ENCODE results near the gene SLC8B1.

SLC8B1 gene

DNA sequence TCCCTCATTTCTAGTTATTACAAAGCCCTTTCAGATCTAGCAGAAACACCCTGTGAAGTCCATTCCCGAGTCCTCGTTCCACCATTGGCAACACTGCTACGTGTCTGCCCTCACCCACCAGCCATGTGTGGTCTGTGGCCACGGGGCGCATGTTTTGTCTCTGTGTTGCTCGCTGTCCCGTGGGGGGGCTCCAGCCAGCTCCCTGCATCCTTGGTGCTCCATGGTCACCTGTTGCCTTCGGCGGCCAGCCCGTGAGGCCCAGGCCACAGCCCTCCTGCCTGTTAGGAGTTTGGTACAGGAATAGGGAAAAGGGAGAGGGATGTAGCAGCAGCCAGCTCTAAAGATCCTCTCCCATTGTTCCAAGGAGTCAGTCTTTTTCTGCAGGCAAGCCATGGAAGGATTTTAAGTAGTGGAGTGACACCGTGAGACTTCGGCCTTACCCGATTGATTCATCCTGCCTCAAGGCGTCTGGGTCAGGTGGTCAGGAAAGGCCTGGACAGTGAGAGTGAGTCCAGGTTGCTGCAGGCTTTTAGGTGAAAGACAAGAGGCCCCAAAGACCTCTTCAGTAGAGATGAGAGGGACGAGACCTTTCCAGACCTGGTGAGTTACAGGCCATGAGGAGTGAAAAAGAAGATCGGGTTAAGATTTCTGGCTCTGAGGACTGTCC lies 83.4 kb downstream of the SLC8B1 start:
- H3K27ac ChIP-seq (ENCODE audit: insufficient read depth in 1 of 2, low read depth in 1 of 2, low read length in 2 of 2, poor library complexity in 1 of 2, severe bottlenecking in 2 of 2), result no peak overlapping the region
- no peak for DNase-seq
- H3K4me3 ChIP-seq (ENCODE audit: control insufficient read depth in 1 of 7, extremely low read depth in 1 of 7, insufficient read depth in 4 of 7, low read depth in 2 of 7, low read length in 6 of 7), result no peak overlapping the region
- peaks cover 0 to 13% (median 8%) of the 10 kb centered on the region in 5 experiments for H3K9me3 ChIP-seq (ENCODE audit: control extremely low read depth in 1 of 5, control insufficient read depth in 4 of 5, insufficient read depth in 2 of 5, low read depth in 1 of 5, low read length in 4 of 5)
- WGBS (ENCODE audit: insufficient coverage), result 95% methylated on average over 10 of the region's 16 CpGs
- ChIA-PET CTCF (interaction anchor here (2.9 kb wide), 1 partner anchor 9 kb away, joined by 9 read pairs; no protein-coding TSS in a partner anchor), POLR2A (no interaction called here)
- peaks cover 0 to 28% (median 9%) of the 10 kb centered on the region in 4 experiments for H3K36me3 ChIP-seq (ENCODE audit: control insufficient read depth in 4 of 4, insufficient read depth in 4 of 4, low read length in 3 of 4)
- no peaks in the 10 kb centered on the region for H3K27me3 ChIP-seq (replicated peaks in 2 of 5; ENCODE audit: control insufficient read depth in 4 of 5, insufficient read depth in 5 of 5, low read length in 4 of 5)
- peaks cover 0 to 8% (median 8%) of the 10 kb centered on the region in 4 experiments for H3K4me1 ChIP-seq (ENCODE audit: control extremely low read depth in 1 of 4, control insufficient read depth in 4 of 4, insufficient read depth in 4 of 4, low read length in 3 of 4)

DNA sequence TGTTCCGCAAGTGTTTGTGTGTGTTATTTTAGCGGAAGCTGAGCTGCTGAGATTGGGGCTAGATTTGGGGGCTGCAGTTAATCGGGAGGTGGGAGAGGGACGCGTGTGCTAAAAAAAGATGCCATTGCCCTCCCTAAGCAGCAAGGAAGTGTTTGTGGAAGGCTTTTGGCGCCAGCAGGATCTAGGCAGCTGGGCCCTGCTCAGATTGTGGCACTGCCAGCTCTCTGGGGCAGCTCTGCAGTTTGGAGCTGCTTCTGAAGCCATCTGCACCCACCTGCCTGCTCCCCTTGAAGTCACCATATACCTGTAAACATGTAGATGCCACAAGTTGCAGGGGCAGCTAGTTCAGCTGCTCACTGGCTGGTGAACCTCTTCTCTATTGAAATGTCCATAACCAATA lies 84.9 kb downstream of the SLC8B1 start:
- 100% methylated on average over 4 of the region's 6 CpGs for WGBS (ENCODE audit: insufficient coverage)
- Histone ChIP-seq H3K27me3 (replicated peaks in 2 of 5; ENCODE audit: control insufficient read depth in 4 of 5, insufficient read depth in 5 of 5, low read length in 4 of 5) (no peaks in the 10 kb centered on the region), H3K9me3 (ENCODE audit: control extremely low read depth in 1 of 5, control insufficient read depth in 4 of 5, insufficient read depth in 2 of 5, low read depth in 1 of 5, low read length in 4 of 5) (peaks cover 0 to 13% (median 8%) of the 10 kb centered on the region in 5 experiments), H3K4me1 (ENCODE audit: control extremely low read depth in 1 of 4, control insufficient read depth in 4 of 4, insufficient read depth in 4 of 4, low read length in 3 of 4) (peaks cover 0 to 19% (median 15%) of the 10 kb centered on the region in 4 experiments), H3K4me3 (ENCODE audit: control insufficient read depth in 1 of 7, extremely low read depth in 1 of 7, insufficient read depth in 4 of 7, low read depth in 2 of 7, low read length in 6 of 7) (no peak overlapping the region), H3K27ac (ENCODE audit: insufficient read depth in 1 of 2, low read depth in 1 of 2, low read length in 2 of 2, poor library complexity in 1 of 2, severe bottlenecking in 2 of 2) (no peak overlapping the region), H3K36me3 (ENCODE audit: control insufficient read depth in 4 of 4, insufficient read depth in 4 of 4, low read length in 3 of 4) (peaks cover 0 to 28% (median 9%) of the 10 kb centered on the region in 4 experiments)
- CTCF ChIA-PET, result interaction anchor here (0.9 to 2.9 kb wide), 3 partner anchors 11 to 40 kb away, joined by 3 to 9 read pairs (median 3); partner anchors contain the start of gene TPCN1
- DNase-seq, result no peak
- POLR2A ChIA-PET, result interaction anchor here (1.6 kb wide), 1 partner anchor 12 kb away, joined by 3 read pairs; no protein-coding TSS in a partner anchor

DNA sequence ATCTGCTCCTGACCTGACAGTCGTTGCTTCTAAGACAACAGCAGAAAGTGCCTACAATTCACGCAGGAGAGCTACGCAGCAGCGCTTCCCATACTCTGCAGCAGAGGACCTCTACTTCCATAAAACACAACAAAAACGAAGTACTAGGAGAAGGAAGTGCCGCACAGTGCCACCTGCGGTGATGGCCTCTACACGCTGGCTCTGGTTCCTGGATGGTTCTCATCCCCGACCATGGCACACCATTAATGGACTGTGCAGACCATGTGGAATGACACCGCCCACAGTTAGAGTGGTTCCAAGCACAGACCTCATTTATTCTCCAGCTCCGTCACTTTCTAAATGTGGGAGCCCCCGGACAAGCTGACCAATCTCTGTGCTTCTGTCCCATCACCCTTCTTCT lies 85.4 kb downstream of the SLC8B1 start:
- WGBS (ENCODE audit: insufficient coverage), result 94% methylated on average over 7 of the region's 12 CpGs
- ChIA-PET CTCF (interaction anchor here (0.9 to 2.9 kb wide), 4 partner anchors 11 to 48 kb away, joined by 3 to 9 read pairs (median 4); partner anchors contain the start of gene TPCN1), POLR2A (interaction anchor here (1.6 kb wide), 1 partner anchor 12 kb away, joined by 3 read pairs; no protein-coding TSS in a partner anchor)
- Histone ChIP-seq H3K9me3 (ENCODE audit: control extremely low read depth in 1 of 5, control insufficient read depth in 4 of 5, insufficient read depth in 2 of 5, low read depth in 1 of 5, low read length in 4 of 5) (peaks cover 0 to 13% (median 8%) of the 10 kb centered on the region in 5 experiments), H3K27ac (ENCODE audit: insufficient read depth in 1 of 2, low read depth in 1 of 2, low read length in 2 of 2, poor library complexity in 1 of 2, severe bottlenecking in 2 of 2) (no peak overlapping the region), H3K4me1 (ENCODE audit: control extremely low read depth in 1 of 4, control insufficient read depth in 4 of 4, insufficient read depth in 4 of 4, low read length in 3 of 4) (peaks cover 0 to 22% (median 15%) of the 10 kb centered on the region in 4 experiments), H3K27me3 (replicated peaks in 2 of 5; ENCODE audit: control insufficient read depth in 4 of 5, insufficient read depth in 5 of 5, low read length in 4 of 5) (no peaks in the 10 kb centered on the region), H3K4me3 (ENCODE audit: control insufficient read depth in 1 of 7, extremely low read depth in 1 of 7, insufficient read depth in 4 of 7, low read depth in 2 of 7, low read length in 6 of 7) (no peak overlapping the region), H3K36me3 (ENCODE audit: control insufficient read depth in 4 of 4, insufficient read depth in 4 of 4, low read length in 3 of 4) (peaks cover 0 to 28% (median 9%) of the 10 kb centered on the region in 4 experiments)
- DNase-seq, result no peak

DNA sequence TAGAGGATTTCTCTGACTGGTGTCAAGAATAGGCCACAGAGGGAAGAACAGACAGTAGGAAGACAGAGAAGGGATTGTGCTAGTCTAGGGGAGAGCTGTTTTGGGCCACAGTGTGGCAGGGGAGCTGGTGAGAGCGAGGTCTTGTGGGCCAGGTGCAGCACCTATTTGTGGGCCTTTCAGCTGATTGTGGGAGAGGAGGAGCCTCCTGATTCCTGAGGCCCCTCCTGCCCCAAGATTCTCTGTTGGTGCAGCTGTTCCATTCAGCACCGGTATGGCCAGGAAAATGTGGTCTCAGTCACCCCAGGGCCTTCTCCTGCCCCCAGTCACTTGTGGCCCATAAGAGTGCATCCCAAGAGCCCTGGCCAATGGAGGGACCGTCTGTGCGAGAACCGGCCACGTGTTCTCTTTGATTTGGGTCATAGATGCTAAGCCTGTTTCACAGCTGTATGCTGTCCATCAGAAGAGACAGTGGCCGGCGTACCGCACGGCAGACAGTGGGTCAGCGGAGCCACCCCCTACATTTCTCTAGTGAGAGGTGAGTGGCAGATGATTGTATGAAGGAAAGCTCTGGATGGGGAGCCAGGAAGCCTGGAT lies 86.0 kb downstream of the SLC8B1 start:
- ChIA-PET CTCF (interaction anchor here (1.2 to 2.9 kb wide), 3 partner anchors 12 to 48 kb away, joined by 3 to 9 read pairs (median 5); no protein-coding TSS in a partner anchor), POLR2A (interaction anchor here (1.6 kb wide), 1 partner anchor 11 kb away, joined by 3 read pairs; no protein-coding TSS in a partner anchor)
- WGBS (ENCODE audit: insufficient coverage), result 98% methylated on average over 6 of the region's 11 CpGs
- Histone ChIP-seq H3K27me3 (replicated peaks in 2 of 5; ENCODE audit: control insufficient read depth in 4 of 5, insufficient read depth in 5 of 5, low read length in 4 of 5) (no peaks in the 10 kb centered on the region), H3K9me3 (ENCODE audit: control extremely low read depth in 1 of 5, control insufficient read depth in 4 of 5, insufficient read depth in 2 of 5, low read depth in 1 of 5, low read length in 4 of 5) (peaks cover 0 to 12% (median 7%) of the 10 kb centered on the region in 5 experiments), H3K36me3 (ENCODE audit: control insufficient read depth in 4 of 4, insufficient read depth in 4 of 4, low read length in 3 of 4) (peaks cover 0 to 28% (median 9%) of the 10 kb centered on the region in 4 experiments), H3K4me3 (ENCODE audit: control insufficient read depth in 1 of 7, extremely low read depth in 1 of 7, insufficient read depth in 4 of 7, low read depth in 2 of 7, low read length in 6 of 7) (no peak overlapping the region), H3K27ac (ENCODE audit: insufficient read depth in 1 of 2, low read depth in 1 of 2, low read length in 2 of 2, poor library complexity in 1 of 2, severe bottlenecking in 2 of 2) (no peak overlapping the region), H3K4me1 (ENCODE audit: control extremely low read depth in 1 of 4, control insufficient read depth in 4 of 4, insufficient read depth in 4 of 4, low read length in 3 of 4) (peaks cover 0 to 28% (median 15%) of the 10 kb centered on the region in 4 experiments)
- DNase-seq, result no peak
